B cell (primary cell): ENCODE data around the gene MAMDC4. TPM values are rescaled to one million over a fixed set of nuclear protein-coding genes. Genes with fewer than 3 reads are reported as not detected.

ENCODE experiments used
- ATAC-seq: fragments of 200-7000 bp; cut with Tn5 transposase; one replicate; pipeline ENCODE4 v1.10.0; 2021; ENCODE audit warnings: low read depth, mild to moderate bottlenecking, moderate number of reproducible peaks, moderate library complexity
- CTCF ChIA-PET: fragments of 350-600 bp; sonication (Branson Sonifier 250); formaldehyde crosslinking; loops from one replicate; lab custom pipeline; 2021; ENCODE audit warnings: antibody characterized with exemption, inconsistent platforms; lab: Charles Lee
- POLR2A ChIA-PET: fragments of 350-600 bp; sonication (Branson Sonifier 250); formaldehyde crosslinking; loops from one replicate; lab custom pipeline; 2021; ENCODE audit warnings: antibody characterized with exemption; lab: Charles Lee
- DNase-seq: peaks from one replicate; pipeline ENCODE4 v3.0.0; 2013
- H2AFZ ChIP-seq: 2 replicates; pipeline ENCODE4 v1.6.1; 2012; ENCODE audit warnings: mild to moderate bottlenecking, low read depth, low read length; ENCODE audit not compliant: insufficient read depth, poor library complexity, severe bottlenecking
- H3K27ac ChIP-seq, 2 donors: 1 replicate in 1 of 2; 2 replicates in 1 of 2; pipeline ENCODE4 v1.5.1; 2012 to 2013; ENCODE audit warnings: low read length in 2 of 2, mild to moderate bottlenecking in 2 of 2, moderate library complexity in 1 of 2
- H3K27me3 ChIP-seq, 4 experiments: fragments of 200-600 bp in 1 of 4; sonication (generic) in 1 of 4; replicated peaks in 1 of 4; 1 replicate in 2 of 4; 2 replicates in 2 of 4; pipeline versions ENCODE4 v1.6.1 to v1.7.0; 2013 to 2016; ENCODE audit warnings: low read length in 3 of 4, mild to moderate bottlenecking in 2 of 4, mixed read lengths in 1 of 4, moderate library complexity in 1 of 4; ENCODE audit not compliant: insufficient read depth in 4 of 4, control insufficient read depth in 3 of 4; ENCODE audit errors: control extremely low read depth in 1 of 4
- H3K36me3 ChIP-seq, 2 experiments: replicated peaks in 1 of 2; 1 replicate in 1 of 2; 2 replicates in 1 of 2; pipeline versions ENCODE4 v1.6.1 to v1.7.1; 2013; ENCODE audit warnings: low read length in 1 of 2; ENCODE audit not compliant: insufficient read depth in 2 of 2, control insufficient read depth in 1 of 2; ENCODE audit errors: control extremely low read depth in 1 of 2, extremely low read depth in 1 of 2
- H3K4me1 ChIP-seq, 2 donors: fragments of 200-600 bp in 1 of 2; sonication (generic) in 1 of 2; 1 replicate in 1 of 2; 2 replicates in 1 of 2; pipeline versions ENCODE4 v1.5.1 to v1.6.1; 2013 to 2017; ENCODE audit warnings: low read length in 2 of 2; ENCODE audit not compliant: control insufficient read depth in 2 of 2, insufficient read depth in 2 of 2
- H3K4me2 ChIP-seq: replicated peaks from 2 replicates; pipeline ENCODE3; 2012; ENCODE audit warnings: mild to moderate bottlenecking, low read depth, low read length; ENCODE audit not compliant: poor library complexity, severe bottlenecking
- H3K4me3 ChIP-seq, 5 experiments: fragments of 200-600 bp in 1 of 5; sonication (generic) in 1 of 5; 1 replicate in 3 of 5; 2 replicates in 2 of 5; pipeline versions ENCODE4 v1.5.1 to v1.7.0; 2011 to 2016; ENCODE audit warnings: low read length in 4 of 5, mild to moderate bottlenecking in 4 of 5, low read depth in 2 of 5, control low read depth in 1 of 5, moderate library complexity in 1 of 5; ENCODE audit not compliant: insufficient read depth in 1 of 5; ENCODE audit errors: control extremely low read depth in 1 of 5, extremely low read depth in 1 of 5
- H3K79me2 ChIP-seq: fragments of 200-600 bp; sonication (generic); one replicate; pipeline ENCODE4 v1.6.0; 2016; ENCODE audit warnings: low read length; ENCODE audit not compliant: control insufficient read depth, insufficient read depth
- H3K9ac ChIP-seq: fragments of 200-600 bp; sonication (generic); 2 replicates; pipeline ENCODE4 v1.6.1; 2017; ENCODE audit warnings: mild to moderate bottlenecking, low read length, moderate library complexity
- H3K9me3 ChIP-seq, 3 donors: one replicate each; pipeline versions ENCODE4 v1.6.1 to v1.7.1; 2013; ENCODE audit warnings: low read length in 2 of 3; ENCODE audit not compliant: control insufficient read depth in 2 of 3, insufficient read depth in 1 of 3; ENCODE audit errors: control extremely low read depth in 1 of 3
- H4K20me1 ChIP-seq: 2 replicates; pipeline ENCODE4 v1.6.0; 2012; ENCODE audit warnings: mild to moderate bottlenecking, low read length; ENCODE audit not compliant: insufficient read depth, control insufficient read depth, poor library complexity, severe bottlenecking
- H3K27ac Mint-ChIP-seq: one replicate; pipeline ENCODE4 v1.8.0; 2021; ENCODE audit warnings: mixed read lengths
- H3K27me3 Mint-ChIP-seq: one replicate; pipeline ENCODE4 v1.8.0; 2021; ENCODE audit warnings: mixed read lengths
- H3K4me1 Mint-ChIP-seq: one replicate; pipeline ENCODE4 v1.8.0; 2021; ENCODE audit warnings: mixed read lengths
- H3K4me3 Mint-ChIP-seq: one replicate; pipeline ENCODE4 v1.8.0; 2021; ENCODE audit warnings: mixed read lengths
- H3K9me3 Mint-ChIP-seq: one replicate; pipeline ENCODE4 v1.8.0; 2022; ENCODE audit warnings: mixed read lengths; ENCODE audit not compliant: insufficient read depth
- CTCF ChIP-seq: fragments of 200-600 bp; IDR thresholded peaks from one replicate; pipeline ENCODE4 v1.8.0; 2022; ENCODE audit warnings: antibody characterized with exemption, mild to moderate bottlenecking
- EZH2 ChIP-seq: IDR thresholded peaks from 2 replicates; pipeline ENCODE4 v1.6.1; 2012; ENCODE audit warnings: borderline replicate concordance, low read depth, mild to moderate bottlenecking, moderate library complexity, low read length; ENCODE audit not compliant: insufficient read depth, poor library complexity, severe bottlenecking
- WGBS: methylation state at CpG from one replicate; pipeline ENCODE4 v1.1.5; 2013; ENCODE audit warnings: missing lambda C conversion rate; ENCODE audit not compliant: insufficient coverage; 5-methylcytosine and 5-hydroxymethylcytosine counted together
- intact Hi-C: fragments of 100-400 bp; cut with micrococcal nuclease; formaldehyde crosslinking; loops from one replicate; pipeline ENCODE4 v1.10.0; 2022
- polyA plus RNA-seq: library from polyadenylated mRNA; depleted of rRNA; stranded (reverse); fragments of >200 nt; gene quantifications from 2 replicates; pipeline ENCODE4 v1.2.3, GENCODE V29; 2012
- total RNA-seq, 2 donors: library from RNA; stranded (reverse); fragments of 120-200 nt in 1 of 2; gene quantifications; 1 replicate in 1 of 2; 2 replicates in 1 of 2; pipeline versions ENCODE4 v1.2.3 to v1.2.4, GENCODE V29; 2013 to 2022

Gene MAMDC4
- total and polyA plus RNA-seq, 2 donors (not counting 1 experiment from before 2014, with no cell fraction given), result 5.4 to 6.8 TPM

- WGBS, result 81% methylated on average over 10 of the region's 11 CpGs
- CTCF ChIA-PET, result interaction anchor here (0.7 kb wide), 1 partner anchor 22 kb away, joined by 3 read pairs; no protein-coding TSS in a partner anchor
- ATAC-seq (no peak), DNase-seq (no peak)
- intact Hi-C loops, result loop anchor here (10.0 kb wide), 1 partner anchor 324 kb away; the partner anchor contains the start of genes NDOR1, TMEM203 and TPRN
- H3K27me3 ChIP-seq, result no peaks in the 10 kb centered on the region
- Mint-ChIP-seq H3K9me3 (no peaks in the 10 kb centered on the region), H3K27me3 (no peaks in the 10 kb centered on the region), H3K4me1 (peaks cover 19% of the 10 kb centered on the region), H3K27ac (no peak overlapping the region), H3K4me3 (no peak overlapping the region)
- H3K4me1 ChIP-seq, result peaks cover 22 to 28% of the 10 kb centered on the region in 2 donors
- H4K20me1 ChIP-seq, result no peaks in the 10 kb centered on the region
- H3K79me2 ChIP-seq, result peaks cover 18% of the 10 kb centered on the region
- no peak overlapping the region for H3K9ac ChIP-seq
- no peak overlapping the region for H2AFZ ChIP-seq
- H3K4me3 ChIP-seq, result no peak overlapping the region
- H3K9me3 ChIP-seq, result no peaks in the 10 kb centered on the region
- POLR2A ChIA-PET, result interaction anchor here (1.0 to 1.4 kb wide), 2 partner anchors 14 to 21 kb away, joined by 3 to 4 read pairs; partner anchors contain the start of gene EDF1
- H3K36me3 ChIP-seq, result no peaks in the 10 kb centered on the region
- TF ChIP-seq EZH2, result no peak
- TF ChIP-seq CTCF, result no peak
- H3K4me2 ChIP-seq, result no peak overlapping the region
- H3K27ac ChIP-seq, result no peak overlapping the region
Observed at GRCh38 chr9:136880651-136881050, 28.5 kb downstream of the MAMDC4 start.

GRCh38 chr9:136881691-136882108 is 29.6 kb downstream of the MAMDC4 start:
- Histone ChIP-seq H3K4me2 (peak overlapping the region; percentile 87), H3K36me3 (no peaks in the 10 kb centered on the region), H3K9ac (peak overlapping the region; percentile 66), H3K27ac (peak overlapping the region; percentile 72 to 75), H3K4me3 (peak overlapping the region in 4 of 5 experiments; percentile 44 to 60 (median 56)), H3K4me1 (peaks cover 22 to 30% of the 10 kb centered on the region in 2 donors), H3K9me3 (no peaks in the 10 kb centered on the region), H4K20me1 (peaks cover 2% of the 10 kb centered on the region), H3K79me2 (peaks cover 24% of the 10 kb centered on the region), H2AFZ (peak overlapping the region; percentile 78), H3K27me3 (no peaks in the 10 kb centered on the region)
- 3% methylated on average over 8 of the region's 9 CpGs for WGBS
- peak; percentile 47 for DNase-seq
- peaks cover 19% of the 10 kb centered on the region for H3K4me1 Mint-ChIP-seq
- no peaks in the 10 kb centered on the region for H3K27me3 Mint-ChIP-seq
- peak overlapping the region; percentile 85 for H3K27ac Mint-ChIP-seq
- ChIA-PET CTCF (interaction anchor here (0.6 to 1.7 kb wide), 4 partner anchors 10 to 94 kb away, joined by 3 to 11 read pairs (median 4); partner anchors contain the start of gene AJM1), POLR2A (interaction anchor here (0.6 to 1.4 kb wide), 6 partner anchors 15 to 85 kb away, joined by 3 to 11 read pairs (median 4); partner anchors contain the start of genes AJM1 and EDF1)
- intact Hi-C loops, result loop anchor here (1.0 to 10.0 kb wide), 5 partner anchors 15 to 323 kb away; partner anchors contain the start of genes EDF1, FBXW5, NDOR1 and PHPT1
- ATAC-seq, result no peak
- no peaks in the 10 kb centered on the region for H3K9me3 Mint-ChIP-seq
- peak overlapping the region; percentile 84 for H3K4me3 Mint-ChIP-seq
- TF ChIP-seq CTCF (no peak), EZH2 (no peak)
